Epithelial cell of esophagus (primary cell): ENCODE measurements around the gene RPL22L1.
"Not testable (repeated sequence)": the region's sequence is repeated elsewhere in the genome, so short reads cannot be mapped to it uniquely, and the experiment has no call there.

Source experiments
- DNase-seq: peaks from one replicate; pipeline ENCODE4 v3.0.0; 2010; ENCODE audit warnings: low read depth
- H3K4me3 ChIP-seq: 2 replicates; pipeline ENCODE4 v1.5.1; 2011; ENCODE audit warnings: mild to moderate bottlenecking, low read length, control low read depth
- TF ChIP-seq, protein P1 (sequence below): IDR thresholded peaks from 2 replicates; pipeline ENCODE4 v1.5.1; 2011; ENCODE audit warnings: low read depth, mild to moderate bottlenecking, low read length, control low read depth, inconsistent platforms; ENCODE audit not compliant: insufficient read depth; ENCODE audit errors: missing control alignments

The RPL22L1 gene

GRCh38 chr3:170829546-170830272, 40.3 kb downstream of the RPL22L1 start:
- DNase-seq, result no peak
- no peak overlapping the region for H3K4me3 ChIP-seq
- TF ChIP-seq, protein P1, sequence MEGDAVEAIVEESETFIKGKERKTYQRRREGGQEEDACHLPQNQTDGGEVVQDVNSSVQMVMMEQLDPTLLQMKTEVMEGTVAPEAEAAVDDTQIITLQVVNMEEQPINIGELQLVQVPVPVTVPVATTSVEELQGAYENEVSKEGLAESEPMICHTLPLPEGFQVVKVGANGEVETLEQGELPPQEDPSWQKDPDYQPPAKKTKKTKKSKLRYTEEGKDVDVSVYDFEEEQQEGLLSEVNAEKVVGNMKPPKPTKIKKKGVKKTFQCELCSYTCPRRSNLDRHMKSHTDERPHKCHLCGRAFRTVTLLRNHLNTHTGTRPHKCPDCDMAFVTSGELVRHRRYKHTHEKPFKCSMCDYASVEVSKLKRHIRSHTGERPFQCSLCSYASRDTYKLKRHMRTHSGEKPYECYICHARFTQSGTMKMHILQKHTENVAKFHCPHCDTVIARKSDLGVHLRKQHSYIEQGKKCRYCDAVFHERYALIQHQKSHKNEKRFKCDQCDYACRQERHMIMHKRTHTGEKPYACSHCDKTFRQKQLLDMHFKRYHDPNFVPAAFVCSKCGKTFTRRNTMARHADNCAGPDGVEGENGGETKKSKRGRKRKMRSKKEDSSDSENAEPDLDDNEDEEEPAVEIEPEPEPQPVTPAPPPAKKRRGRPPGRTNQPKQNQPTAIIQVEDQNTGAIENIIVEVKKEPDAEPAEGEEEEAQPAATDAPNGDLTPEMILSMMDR, result no peak

DNA sequence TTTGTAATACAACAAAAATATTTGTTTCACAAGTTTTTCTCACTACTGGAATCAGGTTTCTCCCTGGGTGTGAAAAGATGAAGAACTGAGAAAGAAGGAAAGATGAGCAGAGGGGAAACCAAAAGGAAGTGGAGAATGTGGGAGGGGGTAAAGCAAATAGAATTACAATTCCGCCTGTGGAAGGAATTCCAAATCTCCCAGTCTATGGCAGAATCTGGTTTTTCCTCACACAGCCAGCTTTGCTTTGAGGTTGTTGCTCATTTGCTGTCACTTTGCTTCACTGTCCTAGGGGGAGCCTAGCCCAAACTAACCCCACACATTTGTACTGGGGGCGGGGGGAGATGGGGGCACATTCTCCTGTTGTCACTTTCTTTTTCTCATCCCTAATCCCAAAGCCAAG, 43.9 kb downstream of the RPL22L1 start:
- H3K4me3 ChIP-seq, result no peak overlapping the region
- TF ChIP-seq, protein P1, result no peak
- DNase-seq, result no peak

GRCh38 chr3:170823562-170823961, 46.4 kb downstream of the RPL22L1 start:
- DNase-seq, result not testable (repeated sequence)

GRCh38 chr3:170818325-170818724, 51.7 kb downstream of the RPL22L1 start:
- not testable (repeated sequence) for DNase-seq, H3K4me3 ChIP-seq

More at GRCh38 chr3:170823562-170823961, 46.4 kb downstream of the RPL22L1 start:
- not testable (repeated sequence) for H3K4me3 ChIP-seq

GRCh38 chr3:170817471-170817870, 52.5 kb downstream of the RPL22L1 start:
- H3K4me3 ChIP-seq, DNase-seq: not testable (repeated sequence)

- TF ChIP-seq, protein P1, result no peak
- H3K4me3 ChIP-seq, result no peak overlapping the region
- no peak for DNase-seq
Measured at GRCh38 chr3:170816841-170817240, 53.2 kb downstream of the RPL22L1 start.

DNA sequence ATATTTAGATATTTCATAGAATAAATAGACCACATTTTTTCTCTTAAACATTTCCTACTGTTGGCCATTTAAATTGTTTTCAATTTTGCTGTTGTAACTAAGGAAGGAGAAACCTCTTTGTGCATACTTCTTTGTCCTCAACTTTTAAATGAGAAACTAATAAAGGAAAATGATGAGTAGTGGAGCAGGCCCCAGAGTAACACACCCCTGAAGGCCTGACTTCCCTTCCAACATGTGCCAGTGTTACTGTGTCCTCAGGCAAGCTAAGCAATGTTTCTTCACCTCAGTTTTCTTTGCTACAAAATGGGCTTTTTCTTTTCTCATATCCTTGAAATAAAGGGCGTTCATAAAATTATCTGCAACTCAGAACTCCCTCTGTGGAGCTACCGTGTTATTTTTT, 53.7 kb downstream of the RPL22L1 start:
- DNase-seq, result no peak
- TF ChIP-seq, protein P1, result no peak
- no peak overlapping the region for H3K4me3 ChIP-seq

GRCh38 chr3:170815936-170816335, 54.1 kb downstream of the RPL22L1 start:
- H3K4me3 ChIP-seq, result no peak overlapping the region
- TF ChIP-seq, protein P1, result no peak
- no peak for DNase-seq

- peak; percentile 58 for DNase-seq
- TF ChIP-seq, protein P1, result no peak
- H3K4me3 ChIP-seq, result no peak overlapping the region
Measured at GRCh38 chr3:170815340-170815739, 54.7 kb downstream of the RPL22L1 start.
